Thoracic aorta (tissue), 2 donors: ENCODE results near the gene CCDC38. TPM values are rescaled to one million over a fixed set of nuclear protein-coding genes. Genes with fewer than 3 reads are reported as not detected.
A peak's percentile ranks its signal among the peaks of the same experiment; 100 is the strongest.

ENCODE experiments used
- ATAC-seq: fragments of 150-250 bp; one replicate; pipeline ENCODE4 v1.8.0; 2017; ENCODE audit warnings: low read depth; ENCODE audit not compliant: insufficient number of reproducible peaks, low FRiP score
- DNase-seq: peaks from one replicate; pipeline ENCODE4 v3.0.0-alpha.2; 2020; ENCODE audit warnings: low spot score
- H3K27ac ChIP-seq, 2 donors: fragments of 200-600 bp; sonication (generic); 1 replicate in 1 of 2; 2 replicates in 1 of 2; pipeline ENCODE4 v1.5.1; 2016; ENCODE audit warnings: mild to moderate bottlenecking in 2 of 2, moderate library complexity in 2 of 2
- H3K27me3 ChIP-seq: fragments of 200-600 bp; sonication (generic); replicated peaks from 2 replicates; pipeline ENCODE4 v1.6.0; 2016; ENCODE audit warnings: mild to moderate bottlenecking; ENCODE audit not compliant: insufficient read depth
- H3K36me3 ChIP-seq: fragments of 200-600 bp; sonication (generic); one replicate; pipeline ENCODE4 v1.5.1; 2016
- H3K4me1 ChIP-seq, 2 donors: fragments of 200-600 bp; sonication (generic); 1 replicate in 1 of 2; 2 replicates in 1 of 2; pipeline versions ENCODE4 v1.5.1 to v1.6.0; 2016; ENCODE audit warnings: low read depth in 2 of 2, mild to moderate bottlenecking in 1 of 2; ENCODE audit not compliant: control insufficient read depth in 1 of 2
- H3K4me3 ChIP-seq: fragments of 200-600 bp; sonication (generic); 2 replicates; pipeline ENCODE4 v1.5.1; 2016; ENCODE audit warnings: mild to moderate bottlenecking
- H3K9me3 ChIP-seq: fragments of 200-600 bp; sonication (generic); 2 replicates; pipeline ENCODE4 v1.5.1; 2016
- total RNA-seq, 2 donors: library from RNA; depleted of rRNA; stranded (reverse); fragments of >200 nt; gene quantifications; one replicate each; pipeline versions ENCODE4 v1.1.0 to v1.2.3, GENCODE V29; 2016
- TF ChIP-seq, protein P1 (sequence below): fragments of 200-600 bp; sonication (generic); IDR thresholded peaks from one replicate; pipeline ENCODE4 v1.5.1; 2019; ENCODE audit warnings: antibody characterized with exemption

Gene CCDC38
- total RNA-seq, 2 donors from 2014 or later = not detected

DNA sequence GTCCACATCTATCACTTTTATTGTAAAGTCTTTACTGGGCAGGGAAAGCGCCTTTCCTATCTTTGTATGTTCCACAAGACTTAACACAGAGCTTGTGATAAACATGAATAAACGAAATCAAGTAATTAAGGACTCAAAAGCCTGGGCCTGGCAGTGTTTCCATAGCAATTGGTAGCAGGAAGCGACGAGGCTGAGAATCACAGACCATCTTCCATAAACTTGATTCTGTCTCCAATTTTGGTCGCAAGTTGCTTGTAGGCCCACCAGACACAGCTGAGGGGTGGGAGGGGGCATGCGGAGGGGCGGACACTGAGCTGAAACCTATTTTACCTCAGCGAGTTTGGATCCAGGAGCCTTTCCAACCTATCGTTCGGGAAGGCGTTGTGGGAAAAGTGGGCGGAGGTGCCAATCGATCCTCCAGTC lies 302 bp downstream of the CCDC38 start:
- H3K4me3 ChIP-seq = peak overlapping the region; percentile 96
- ATAC-seq (no peak), DNase-seq (no peak)
- H3K4me1 ChIP-seq = peaks cover 4 to 7% of the 10 kb centered on the region in 2 donors
- no peaks in the 10 kb centered on the region for H3K9me3 ChIP-seq
- H3K27me3 ChIP-seq = no peaks in the 10 kb centered on the region
- no peak overlapping the region for H3K27ac ChIP-seq
- TF ChIP-seq, protein P1, sequence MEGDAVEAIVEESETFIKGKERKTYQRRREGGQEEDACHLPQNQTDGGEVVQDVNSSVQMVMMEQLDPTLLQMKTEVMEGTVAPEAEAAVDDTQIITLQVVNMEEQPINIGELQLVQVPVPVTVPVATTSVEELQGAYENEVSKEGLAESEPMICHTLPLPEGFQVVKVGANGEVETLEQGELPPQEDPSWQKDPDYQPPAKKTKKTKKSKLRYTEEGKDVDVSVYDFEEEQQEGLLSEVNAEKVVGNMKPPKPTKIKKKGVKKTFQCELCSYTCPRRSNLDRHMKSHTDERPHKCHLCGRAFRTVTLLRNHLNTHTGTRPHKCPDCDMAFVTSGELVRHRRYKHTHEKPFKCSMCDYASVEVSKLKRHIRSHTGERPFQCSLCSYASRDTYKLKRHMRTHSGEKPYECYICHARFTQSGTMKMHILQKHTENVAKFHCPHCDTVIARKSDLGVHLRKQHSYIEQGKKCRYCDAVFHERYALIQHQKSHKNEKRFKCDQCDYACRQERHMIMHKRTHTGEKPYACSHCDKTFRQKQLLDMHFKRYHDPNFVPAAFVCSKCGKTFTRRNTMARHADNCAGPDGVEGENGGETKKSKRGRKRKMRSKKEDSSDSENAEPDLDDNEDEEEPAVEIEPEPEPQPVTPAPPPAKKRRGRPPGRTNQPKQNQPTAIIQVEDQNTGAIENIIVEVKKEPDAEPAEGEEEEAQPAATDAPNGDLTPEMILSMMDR = no peak
- no peaks in the 10 kb centered on the region for H3K36me3 ChIP-seq

GRCh38 chr12:95940514-95940913 lies 1.9 kb downstream of the CCDC38 start:
- H3K4me3 ChIP-seq = no peak overlapping the region
- DNase-seq (no peak), ATAC-seq (no peak)
- TF ChIP-seq, protein P1 = no peak
- no peak overlapping the region for H3K27ac ChIP-seq
- H3K4me1 ChIP-seq = peaks cover 4 to 7% of the 10 kb centered on the region in 2 donors
- no peaks in the 10 kb centered on the region for H3K9me3 ChIP-seq
- no peaks in the 10 kb centered on the region for H3K27me3 ChIP-seq
- H3K36me3 ChIP-seq = no peaks in the 10 kb centered on the region

DNA sequence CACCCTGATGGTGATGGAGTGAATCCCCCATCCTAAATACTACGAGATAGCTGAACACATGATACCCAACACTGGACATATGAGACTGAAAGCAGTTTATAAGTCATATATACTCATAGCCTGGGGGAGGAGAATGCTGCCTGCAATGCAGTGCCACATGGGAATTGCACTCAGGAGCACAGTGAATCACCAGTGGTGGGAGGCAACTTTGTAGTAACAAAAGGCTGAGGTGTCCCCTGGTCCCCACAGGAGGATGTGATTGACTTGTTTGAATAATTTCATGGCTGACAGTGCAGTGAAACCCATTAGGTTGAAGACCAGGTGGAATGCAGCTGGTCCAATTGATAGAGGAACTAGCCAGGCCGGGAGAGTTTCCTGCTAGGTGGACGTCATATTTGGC lies 20.2 kb downstream of the CCDC38 start:
- Histone ChIP-seq H3K9me3 (no peaks in the 10 kb centered on the region), H3K4me3 (no peak overlapping the region), H3K4me1 (no peaks in the 10 kb centered on the region), H3K27ac (no peak overlapping the region), H3K27me3 (no peaks in the 10 kb centered on the region), H3K36me3 (no peaks in the 10 kb centered on the region)
- TF ChIP-seq, protein P1 = no peak
- no peak for DNase-seq
- no peak for ATAC-seq

DNA sequence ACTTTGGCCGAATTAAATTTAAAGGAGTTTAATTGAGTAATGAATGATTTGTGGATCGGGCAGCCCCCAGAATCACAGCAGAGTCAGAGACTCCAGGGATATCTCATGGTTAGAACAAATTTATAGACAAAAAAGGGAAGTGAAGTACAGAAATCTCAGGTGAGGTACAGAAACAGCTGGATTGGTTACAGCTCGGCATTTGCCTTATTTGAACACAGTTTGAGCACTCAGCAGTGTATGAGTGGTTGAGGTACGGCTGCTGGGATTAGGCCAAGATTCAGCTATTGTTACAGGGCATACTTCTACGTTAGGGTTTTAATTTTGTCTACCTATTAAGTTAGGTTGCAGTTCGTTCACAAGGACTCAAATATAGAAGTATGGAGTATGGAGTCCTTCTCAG lies 23.3 kb downstream of the CCDC38 start:
- ATAC-seq = no peak
- Histone ChIP-seq H3K27me3 (no peaks in the 10 kb centered on the region), H3K9me3 (no peaks in the 10 kb centered on the region), H3K4me1 (no peaks in the 10 kb centered on the region), H3K27ac (no peak overlapping the region), H3K36me3 (no peaks in the 10 kb centered on the region), H3K4me3 (no peak overlapping the region)
- no peak for DNase-seq
- TF ChIP-seq, protein P1 = no peak

- TF ChIP-seq, protein P1 = peak; percentile 67
- ATAC-seq (no peak), DNase-seq (no peak)
- H3K27ac ChIP-seq = no peak overlapping the region
- no peaks in the 10 kb centered on the region for H3K27me3 ChIP-seq
- H3K36me3 ChIP-seq = no peaks in the 10 kb centered on the region
- no peaks in the 10 kb centered on the region for H3K4me1 ChIP-seq
- H3K4me3 ChIP-seq = no peak overlapping the region
- no peaks in the 10 kb centered on the region for H3K9me3 ChIP-seq
These were observed 24.0 kb downstream of the CCDC38 start for GRCh38 chr12:95918194-95918993.
